HepG2 (cell line): Measurements from ENCODE around the gene PCDH12. TPM values are rescaled to one million over a fixed set of nuclear protein-coding genes. Genes with fewer than 3 reads are reported as not detected.

Experiments used
- ATAC-seq: fragments of 200-7000 bp; cut with Tn5 transposase; 3 replicates; pipeline ENCODE4 v1.9.1; 2020; ENCODE audit warnings: mild to moderate bottlenecking, moderate library complexity
- BruUV-seq: library from RNA; stranded (reverse); fragments of 400-500 nt; replicated peaks from 2 replicates; lab custom pipeline; 2021; lab: Mats Ljungman, UMichigan
- CTCF ChIA-PET: fragments of 300-600 bp; formaldehyde crosslinking; extraction: SDS; loops from one replicate; lab custom pipeline; 2021; ENCODE audit warnings: low total read pairs, inconsistent platforms, low intra/inter-chr PET ratio; lab: Yijun Ruan, JAX
- POLR2A ChIA-PET: fragments of 350-600 bp; sonication (Branson Sonifier 250); formaldehyde crosslinking; loops from one replicate; lab custom pipeline; 2020; ENCODE audit warnings: antibody characterized with exemption, inconsistent platforms; lab: Yijun Ruan, JAX
- DNase-seq: peaks from one replicate; pipeline ENCODE4 v3.0.0-alpha.2; 2015; ENCODE audit warnings: low spot score
- FAIRE-seq: peaks from 3 replicates; lab custom pipeline; 2011; peaks lifted over from hg19 to GRCh38; lab: Jason Lieb, UNC
- H2AFZ ChIP-seq: one replicate; pipeline ENCODE4 v1.6.1; 2011; ENCODE audit warnings: low read length, inconsistent platforms
- H3K27ac ChIP-seq: fragments of 300-600 bp; 3 replicates; pipeline ENCODE4 v1.8.0; 2011; ENCODE audit warnings: mixed run types, mild to moderate bottlenecking, mixed read lengths, low read length, inconsistent platforms; ENCODE audit not compliant: insufficient read depth; ENCODE audit errors: extremely low read length
- H3K27me3 ChIP-seq, 2 experiments: fragments of 200-600 bp in 1 of 2; 2 replicates in 1 of 2; 3 replicates in 1 of 2; pipeline versions ENCODE4 v1.6.0 to v1.8.0; 2011; ENCODE audit warnings: low read length in 2 of 2, mild to moderate bottlenecking in 2 of 2, moderate library complexity in 2 of 2, inconsistent platforms in 1 of 2; ENCODE audit not compliant: insufficient read depth in 2 of 2, control insufficient read depth in 1 of 2
- H3K36me3 ChIP-seq, 2 experiments: fragments of 200-600 bp in 1 of 2; replicated peaks in 1 of 2; 2 replicates in 1 of 2; 3 replicates in 1 of 2; pipeline versions ENCODE4 v1.5.1 to v1.8.0; 2011; ENCODE audit warnings: low read length in 2 of 2, inconsistent platforms in 1 of 2; ENCODE audit not compliant: insufficient read depth in 2 of 2, control insufficient read depth in 1 of 2
- H3K4me1 ChIP-seq: 2 replicates; pipeline ENCODE4 v1.5.1; 2012; ENCODE audit warnings: low read length, inconsistent platforms; ENCODE audit not compliant: insufficient read depth
- H3K4me2 ChIP-seq: 2 replicates; pipeline ENCODE4 v1.6.0; 2011; ENCODE audit warnings: low read depth, low read length, inconsistent platforms
- H3K4me3 ChIP-seq, 3 experiments: fragments of 200-600 bp in 1 of 3; sonication (generic), shearing (Covaris generic) in 1 of 3; replicated peaks in 1 of 3; 2 replicates each; pipeline ENCODE4 v1.5.1; 2011 to 2016; ENCODE audit warnings: low read length in 3 of 3, inconsistent platforms in 2 of 3, low read depth in 2 of 3, mild to moderate bottlenecking in 2 of 3, control low read depth in 1 of 3, mixed read lengths in 1 of 3; ENCODE audit not compliant: insufficient read depth in 1 of 3
- H3K79me2 ChIP-seq: one replicate; pipeline ENCODE4 v1.6.1; 2011; ENCODE audit warnings: low read length, inconsistent platforms; ENCODE audit not compliant: insufficient read depth
- H3K9ac ChIP-seq: 2 replicates; pipeline ENCODE4 v1.6.0; 2011; ENCODE audit warnings: mild to moderate bottlenecking, low read depth, low read length, inconsistent platforms; ENCODE audit not compliant: insufficient read depth
- H3K9me3 ChIP-seq: 2 replicates; pipeline ENCODE4 v1.5.1; 2012; ENCODE audit warnings: mild to moderate bottlenecking, low read length
- H4K20me1 ChIP-seq: 2 replicates; pipeline ENCODE4 v1.6.0; 2011; ENCODE audit warnings: inconsistent platforms, mild to moderate bottlenecking, low read length, moderate library complexity; ENCODE audit not compliant: insufficient read depth
- HNF4A ChIP-seq: sonication (generic); formaldehyde crosslinking; IDR thresholded peaks from 2 replicates; pipeline ENCODE4 v1.4.0; 2020; ENCODE audit warnings: missing genetic modification reagents
- MAFF ChIP-seq: IDR thresholded peaks from 2 replicates; pipeline ENCODE4 v1.6.1; 2011; ENCODE audit warnings: low read depth, low read length, improper control_type of control experiment
- MAFK ChIP-seq, 2 experiments: IDR thresholded peaks in 1 of 2; conservative IDR thresholded peaks in 1 of 2; 2 replicates each; pipeline ENCODE4 v1.6.1; 2011; ENCODE audit warnings: improper control_type of control experiment in 2 of 2, low read length in 2 of 2
- NFE2L2 ChIP-seq: fragments of 150-350 bp; IDR thresholded peaks from 2 replicates; pipeline ENCODE4 v1.6.1; 2014; ENCODE audit warnings: low read length
- SP5 ChIP-seq: IDR thresholded peaks from 2 replicates; pipeline ENCODE4 v1.6.1; 2016; ENCODE audit warnings: low read depth, borderline replicate concordance
- ZFX ChIP-seq: sonication (generic); formaldehyde crosslinking; IDR thresholded peaks from 2 replicates; pipeline ENCODE4 v1.4.0; 2020; ENCODE audit warnings: mild to moderate bottlenecking, low read depth, missing genetic modification reagents, moderate library complexity
- ZNF7 ChIP-seq: IDR thresholded peaks from 2 replicates; pipeline ENCODE4 v1.6.1; 2016; ENCODE audit warnings: missing biosample characterization, missing genetic modification reagents
- ZNF839 ChIP-seq: sonication (generic); formaldehyde crosslinking; IDR thresholded peaks from 2 replicates; pipeline ENCODE4 v1.4.0; 2020; ENCODE audit warnings: missing genetic modification reagents, mild to moderate bottlenecking, borderline replicate concordance
- WGBS: methylation state at CpG from one replicate; pipeline ENCODE4 v1.1.6; 2017; ENCODE audit warnings: low lambda C conversion rate; 5-methylcytosine and 5-hydroxymethylcytosine counted together
- in situ Hi-C: cut with HindIII; loops from 2 replicates; pipeline ENCODE4 v1.10.0; 2017; ENCODE audit warnings: low pct_unique_long_range_greater_than_20kb; ENCODE audit not compliant: extremely low pct_ligation_motif_present
- intact Hi-C: fragments of 100-400 bp; cut with micrococcal nuclease; formaldehyde crosslinking; loops from one replicate; pipeline ENCODE4 v1.10.0; 2022; ENCODE audit not compliant: unreplicated experiment
- polyA plus RNA-seq, 8 experiments: library from polyadenylated mRNA; depleted of rRNA in 3 of 8; stranded (reverse) in 7 of 8; unstranded in 1 of 8; fragments of >200 nt; fragmentation: Illumina TruSeq in 4 of 8; extraction: Trizol in 4 of 8; gene quantifications; 2 replicates each; pipeline versions ENCODE4 v1.2.1 to v1.2.3, GENCODE V29; 2011 to 2016; ENCODE audit warnings: low read depth in 4 of 8, missing spikeins in 1 of 8, mixed read lengths in 1 of 8; ENCODE audit not compliant: insufficient read depth in 1 of 8
- total RNA-seq, 5 experiments: library from RNA; depleted of rRNA; stranded (reverse); fragments of >200 nt; fragmentation: Illumina TruSeq; extraction: Trizol; gene quantifications; 2 replicates each; pipeline ENCODE4 v1.2.3, GENCODE V29; 2016; ENCODE audit warnings: low read depth in 1 of 5
- TF ChIP-seq, protein P1 (sequence below): sonication (generic); formaldehyde crosslinking; IDR thresholded peaks from 2 replicates; pipeline ENCODE4 v1.5.0; 2020; ENCODE audit warnings: mild to moderate bottlenecking, missing genetic modification reagents, borderline replicate concordance
- TF ChIP-seq, protein P2 (sequence below): IDR thresholded peaks from 2 replicates; pipeline ENCODE4 v1.6.1; 2016; ENCODE audit warnings: missing compliant biosample characterization, missing genetic modification reagents, borderline replicate concordance
- TF ChIP-seq, protein P3 (sequence below): sonication (generic); formaldehyde crosslinking; IDR thresholded peaks from 2 replicates; pipeline ENCODE4 v1.9.0; 2022; ENCODE audit warnings: missing genetic modification reagents, mild to moderate bottlenecking, borderline replicate concordance

Gene PCDH12
- total and polyA plus RNA-seq, 2 of the 13 experiments (the other 11 are each of a cell fraction or from before 2014, with no cell fraction given): not detected

DNA sequence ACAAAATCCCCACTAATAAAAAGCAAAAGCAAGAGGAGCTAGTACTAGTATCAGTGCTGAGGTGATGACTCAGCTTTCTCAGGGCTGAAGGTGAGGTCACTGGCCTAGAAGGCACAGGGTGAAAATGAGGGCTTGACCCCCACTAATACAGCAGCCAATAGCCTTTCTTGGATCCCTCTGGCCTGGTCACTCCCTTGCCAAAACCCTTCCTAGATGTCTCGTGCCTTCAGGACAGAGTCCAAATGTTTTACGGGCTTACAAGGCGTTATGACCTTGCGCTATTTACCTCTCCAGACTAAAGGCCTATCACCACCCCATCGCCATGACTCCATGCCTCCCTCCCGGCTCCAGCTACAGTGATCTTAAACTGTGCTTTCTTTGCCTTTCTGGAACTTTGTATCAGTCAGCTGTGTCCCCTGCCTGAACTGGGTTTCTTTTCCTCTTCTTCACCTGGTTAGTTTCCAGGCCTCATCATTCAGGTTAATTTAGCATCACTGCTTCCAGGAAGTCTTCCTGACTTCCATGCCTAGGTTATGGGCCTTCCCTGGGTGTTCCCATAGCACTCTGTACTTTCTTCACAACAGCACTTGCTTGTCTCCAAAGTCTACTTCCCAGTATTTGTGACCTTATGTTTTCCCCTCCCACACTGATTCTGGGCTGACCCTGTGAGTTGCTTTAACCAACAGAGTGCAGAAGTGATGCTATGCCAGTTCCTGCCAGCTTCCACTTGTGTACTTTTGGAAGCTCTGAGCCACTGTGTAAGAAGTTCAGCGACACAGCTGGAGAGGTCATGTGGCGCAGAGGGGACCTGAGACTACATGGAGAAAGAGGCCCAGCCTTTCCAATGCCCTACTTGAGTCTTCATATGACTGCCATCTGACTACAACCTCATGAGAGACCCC, 38.5 kb downstream of the PCDH12 start:
- peak overlapping the region; percentile 88 for H2AFZ ChIP-seq
- CTCF ChIA-PET: no interaction called here
- no peak for FAIRE-seq
- peak; percentile 45; the same call in 1 of the 2 replicates for TF ChIP-seq NFE2L2
- TF ChIP-seq, protein P1, sequence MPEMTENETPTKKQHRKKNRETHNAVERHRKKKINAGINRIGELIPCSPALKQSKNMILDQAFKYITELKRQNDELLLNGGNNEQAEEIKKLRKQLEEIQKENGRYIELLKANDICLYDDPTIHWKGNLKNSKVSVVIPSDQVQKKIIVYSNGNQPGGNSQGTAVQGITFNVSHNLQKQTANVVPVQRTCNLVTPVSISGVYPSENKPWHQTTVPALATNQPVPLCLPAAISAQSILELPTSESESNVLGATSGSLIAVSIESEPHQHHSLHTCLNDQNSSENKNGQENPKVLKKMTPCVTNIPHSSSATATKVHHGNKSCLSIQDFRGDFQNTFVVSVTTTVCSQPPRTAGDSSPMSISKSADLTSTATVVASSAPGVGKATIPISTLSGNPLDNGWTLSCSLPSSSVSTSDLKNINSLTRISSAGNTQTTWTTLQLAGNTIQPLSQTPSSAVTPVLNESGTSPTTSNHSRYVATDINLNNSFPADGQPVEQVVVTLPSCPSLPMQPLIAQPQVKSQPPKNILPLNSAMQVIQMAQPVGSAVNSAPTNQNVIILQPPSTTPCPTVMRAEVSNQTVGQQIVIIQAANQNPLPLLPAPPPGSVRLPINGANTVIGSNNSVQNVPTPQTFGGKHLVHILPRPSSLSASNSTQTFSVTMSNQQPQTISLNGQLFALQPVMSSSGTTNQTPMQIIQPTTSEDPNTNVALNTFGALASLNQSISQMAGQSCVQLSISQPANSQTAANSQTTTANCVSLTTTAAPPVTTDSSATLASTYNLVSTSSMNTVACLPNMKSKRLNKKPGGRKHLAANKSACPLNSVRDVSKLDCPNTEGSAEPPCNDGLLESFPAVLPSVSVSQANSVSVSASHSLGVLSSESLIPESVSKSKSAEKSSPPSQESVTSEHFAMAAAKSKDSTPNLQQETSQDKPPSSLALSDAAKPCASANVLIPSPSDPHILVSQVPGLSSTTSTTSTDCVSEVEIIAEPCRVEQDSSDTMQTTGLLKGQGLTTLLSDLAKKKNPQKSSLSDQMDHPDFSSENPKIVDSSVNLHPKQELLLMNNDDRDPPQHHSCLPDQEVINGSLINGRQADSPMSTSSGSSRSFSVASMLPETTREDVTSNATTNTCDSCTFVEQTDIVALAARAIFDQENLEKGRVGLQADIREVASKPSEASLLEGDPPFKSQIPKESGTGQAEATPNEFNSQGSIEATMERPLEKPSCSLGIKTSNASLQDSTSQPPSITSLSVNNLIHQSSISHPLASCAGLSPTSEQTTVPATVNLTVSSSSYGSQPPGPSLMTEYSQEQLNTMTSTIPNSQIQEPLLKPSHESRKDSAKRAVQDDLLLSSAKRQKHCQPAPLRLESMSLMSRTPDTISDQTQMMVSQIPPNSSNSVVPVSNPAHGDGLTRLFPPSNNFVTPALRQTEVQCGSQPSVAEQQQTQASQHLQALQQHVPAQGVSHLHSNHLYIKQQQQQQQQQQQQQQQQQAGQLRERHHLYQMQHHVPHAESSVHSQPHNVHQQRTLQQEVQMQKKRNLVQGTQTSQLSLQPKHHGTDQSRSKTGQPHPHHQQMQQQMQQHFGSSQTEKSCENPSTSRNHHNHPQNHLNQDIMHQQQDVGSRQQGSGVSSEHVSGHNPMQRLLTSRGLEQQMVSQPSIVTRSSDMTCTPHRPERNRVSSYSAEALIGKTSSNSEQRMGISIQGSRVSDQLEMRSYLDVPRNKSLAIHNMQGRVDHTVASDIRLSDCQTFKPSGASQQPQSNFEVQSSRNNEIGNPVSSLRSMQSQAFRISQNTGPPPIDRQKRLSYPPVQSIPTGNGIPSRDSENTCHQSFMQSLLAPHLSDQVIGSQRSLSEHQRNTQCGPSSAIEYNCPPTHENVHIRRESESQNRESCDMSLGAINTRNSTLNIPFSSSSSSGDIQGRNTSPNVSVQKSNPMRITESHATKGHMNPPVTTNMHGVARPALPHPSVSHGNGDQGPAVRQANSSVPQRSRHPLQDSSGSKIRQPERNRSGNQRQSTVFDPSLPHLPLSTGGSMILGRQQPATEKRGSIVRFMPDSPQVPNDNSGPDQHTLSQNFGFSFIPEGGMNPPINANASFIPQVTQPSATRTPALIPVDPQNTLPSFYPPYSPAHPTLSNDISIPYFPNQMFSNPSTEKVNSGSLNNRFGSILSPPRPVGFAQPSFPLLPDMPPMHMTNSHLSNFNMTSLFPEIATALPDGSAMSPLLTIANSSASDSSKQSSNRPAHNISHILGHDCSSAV (CRISPR knock-in tag): no peak
- TF ChIP-seq, protein P2, sequence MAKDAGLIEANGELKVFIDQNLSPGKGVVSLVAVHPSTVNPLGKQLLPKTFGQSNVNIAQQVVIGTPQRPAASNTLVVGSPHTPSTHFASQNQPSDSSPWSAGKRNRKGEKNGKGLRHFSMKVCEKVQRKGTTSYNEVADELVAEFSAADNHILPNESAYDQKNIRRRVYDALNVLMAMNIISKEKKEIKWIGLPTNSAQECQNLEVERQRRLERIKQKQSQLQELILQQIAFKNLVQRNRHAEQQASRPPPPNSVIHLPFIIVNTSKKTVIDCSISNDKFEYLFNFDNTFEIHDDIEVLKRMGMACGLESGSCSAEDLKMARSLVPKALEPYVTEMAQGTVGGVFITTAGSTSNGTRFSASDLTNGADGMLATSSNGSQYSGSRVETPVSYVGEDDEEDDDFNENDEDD (CRISPR knock-in tag): no peak
- TF ChIP-seq MAFK (conservative IDR thresholded peaks at IDR 0.05 in 1 of 2, IDR thresholded peaks at IDR 0.05 in 1 of 2; ENCODE audit: low read length in 2 of 2): peak; percentile 87 to 89
- no peak for TF ChIP-seq ZNF839
- 0 out of 2 replicates have a peak, but pooled peaks have one; percentile 14 for TF ChIP-seq HNF4A (CRISPR knock-in tag)
- TF ChIP-seq, protein P3, sequence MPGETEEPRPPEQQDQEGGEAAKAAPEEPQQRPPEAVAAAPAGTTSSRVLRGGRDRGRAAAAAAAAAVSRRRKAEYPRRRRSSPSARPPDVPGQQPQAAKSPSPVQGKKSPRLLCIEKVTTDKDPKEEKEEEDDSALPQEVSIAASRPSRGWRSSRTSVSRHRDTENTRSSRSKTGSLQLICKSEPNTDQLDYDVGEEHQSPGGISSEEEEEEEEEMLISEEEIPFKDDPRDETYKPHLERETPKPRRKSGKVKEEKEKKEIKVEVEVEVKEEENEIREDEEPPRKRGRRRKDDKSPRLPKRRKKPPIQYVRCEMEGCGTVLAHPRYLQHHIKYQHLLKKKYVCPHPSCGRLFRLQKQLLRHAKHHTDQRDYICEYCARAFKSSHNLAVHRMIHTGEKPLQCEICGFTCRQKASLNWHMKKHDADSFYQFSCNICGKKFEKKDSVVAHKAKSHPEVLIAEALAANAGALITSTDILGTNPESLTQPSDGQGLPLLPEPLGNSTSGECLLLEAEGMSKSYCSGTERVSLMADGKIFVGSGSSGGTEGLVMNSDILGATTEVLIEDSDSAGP (CRISPR knock-in tag): no peak
- TF ChIP-seq SP5 (CRISPR knock-in tag): no peak
- TF ChIP-seq ZFX (CRISPR knock-in tag): peak; percentile 28; the same call in 1 of the 2 replicates
- TF ChIP-seq ZNF7 (CRISPR knock-in tag): 0 out of 2 replicates have a peak, but pooled peaks have one; percentile 9
- peak; percentile 78 for TF ChIP-seq MAFF

More for the DNA sequence above, 38.5 kb downstream of the PCDH12 start:
- Histone ChIP-seq H3K9me3 (no peaks in the 10 kb centered on the region), H3K36me3 (no peaks in the 10 kb centered on the region), H3K4me1 (peaks cover 36% of the 10 kb centered on the region), H3K27ac (no peak overlapping the region), H3K27me3 (peaks cover 0 to 23% of the 10 kb centered on the region in 2 experiments; a peak in 2 of 5 replicates), H4K20me1 (0 out of 2 replicates have a peak, but pooled peaks cover 3% of the 10 kb centered on the region), H3K9ac (0 out of 2 replicates have a peak overlapping the region, but pooled peaks have one; percentile 21), H3K4me2 (peak overlapping the region; percentile 66), H3K4me3 (peak overlapping the region in 1 of 3 experiments; percentile 37; a peak in 1 of 6 replicates), H3K79me2 (peaks cover 4% of the 10 kb centered on the region)
- BruUV-seq: no TSS peak
- ATAC-seq: no peak
- intact Hi-C loops (no loop called here), in situ Hi-C loops (no loop called here)
- POLR2A ChIA-PET: interaction anchor here (1.2 kb wide), 1 partner anchor 50 kb away, joined by 3 read pairs; the partner anchor contains the start of gene RNF14
- no peak for DNase-seq
- WGBS: 23% methylated on average over 7 of the region's 8 CpGs
